K562 (cell line): Measurements from ENCODE around the gene GLUL. TPM values are rescaled to one million over a fixed set of nuclear protein-coding genes. Genes with fewer than 3 reads are reported as not detected.

Experiments
- AFF1 ChIP-seq, 2 experiments: fragments of 450-650 bp; IDR thresholded peaks; 2 replicates each; pipeline ENCODE4 v1.6.1; 2018; ENCODE audit warnings: mild to moderate bottlenecking in 2 of 2, low read depth in 1 of 2; ENCODE audit not compliant: partially characterized antibody in 2 of 2
- CBX8 ChIP-seq: fragments of 200-600 bp; sonication (generic); IDR thresholded peaks from 2 replicates; pipeline ENCODE4 v1.6.1; 2012; ENCODE audit warnings: borderline replicate concordance, mixed run types, low read depth, mild to moderate bottlenecking, moderate library complexity, mixed read lengths, low read length, control low read depth, inconsistent platforms; ENCODE audit not compliant: poor library complexity, severe bottlenecking; ENCODE audit errors: extremely low read depth
- CHCHD3 ChIP-seq: fragments of 250-450 bp; sonication (Bioruptor Pico); IDR thresholded peaks from 2 replicates; pipeline ENCODE4 v2.1.2; 2022; ENCODE audit warnings: mild to moderate bottlenecking
- EGR1 ChIP-seq: fragments of 450-650 bp; conservative IDR thresholded peaks from 2 replicates; pipeline ENCODE4 v1.6.1; 2017; ENCODE audit warnings: mild to moderate bottlenecking
- EP400 ChIP-seq: fragments of 450-650 bp; IDR thresholded peaks from 2 replicates; pipeline ENCODE4 v1.6.1; 2017; ENCODE audit warnings: antibody characterized with exemption, mild to moderate bottlenecking, moderate library complexity
- HDAC3 ChIP-seq: fragments of 450-650 bp; IDR thresholded peaks from 2 replicates; pipeline ENCODE4 v1.6.1; 2018; ENCODE audit warnings: borderline replicate concordance, mild to moderate bottlenecking, moderate library complexity; ENCODE audit not compliant: partially characterized antibody
- HDAC8 ChIP-seq: fragments of 450-650 bp; IDR thresholded peaks from 2 replicates; pipeline ENCODE4 v1.6.1; 2016; ENCODE audit warnings: mild to moderate bottlenecking, missing genetic modification characterization, moderate library complexity, missing compliant biosample characterization
- KDM1A ChIP-seq, 2 experiments: fragments of 450-650 bp; IDR thresholded peaks; 2 replicates each; pipeline ENCODE4 v1.6.1; 2016; ENCODE audit warnings: mild to moderate bottlenecking in 2 of 2
- KDM4B ChIP-seq, 2 experiments: fragments of 450-650 bp in 1 of 2; sonication (generic) in 1 of 2; IDR thresholded peaks; 2 replicates each; pipeline ENCODE4 v1.6.1; 2016 to 2017; ENCODE audit warnings: borderline replicate concordance in 2 of 2, antibody characterized with exemption in 1 of 2, low read depth in 1 of 2, mild to moderate bottlenecking in 1 of 2
- POLR2AphosphoS2 ChIP-seq: IDR thresholded peaks from 2 replicates; pipeline ENCODE4 v1.6.1; 2012; ENCODE audit warnings: low read length, improper control_type of control experiment
- POLR3A ChIP-seq: IDR thresholded peaks from 2 replicates; pipeline ENCODE4 v1.6.1; 2011; ENCODE audit warnings: borderline replicate concordance, mild to moderate bottlenecking, moderate library complexity; ENCODE audit not compliant: insufficient read length, insufficient read depth; ENCODE audit errors: extremely low read depth
- PPARD ChIP-seq: fragments of 250-450 bp; sonication (Bioruptor Pico); IDR thresholded peaks from 2 replicates; pipeline ENCODE4 v1.8.0; 2022; ENCODE audit warnings: inconsistent platforms, mild to moderate bottlenecking, moderate library complexity
- STAT5B ChIP-seq: fragments of 250-450 bp; sonication (Bioruptor Pico); IDR thresholded peaks from 2 replicates; pipeline ENCODE4 v1.8.0; 2021; ENCODE audit warnings: mild to moderate bottlenecking, inconsistent platforms
- ZNF280B ChIP-seq: fragments of 250-450 bp; sonication (Bioruptor Pico); IDR thresholded peaks from 2 replicates; pipeline ENCODE4 v1.5.1; 2021; ENCODE audit warnings: mild to moderate bottlenecking
- ZNF436 ChIP-seq: fragments of 250-450, 450-650 bp; sonication (Bioruptor Pico); formaldehyde crosslinking; IDR thresholded peaks from 2 replicates; pipeline ENCODE4 v1.7.0; 2020; ENCODE audit warnings: mild to moderate bottlenecking
- ZNF592 ChIP-seq: fragments of 450-650 bp; IDR thresholded peaks from 2 replicates; pipeline ENCODE4 v1.6.1; 2017; ENCODE audit warnings: antibody characterized with exemption, mild to moderate bottlenecking
- ZNF75A ChIP-seq: fragments of 450-650 bp; formaldehyde crosslinking; IDR thresholded peaks from 2 replicates; pipeline ENCODE4 v1.4.0; 2020; ENCODE audit warnings: mild to moderate bottlenecking
- polyA plus RNA-seq, 8 experiments: library from polyadenylated mRNA; depleted of rRNA in 4 of 8; stranded (reverse) in 5 of 8; unstranded in 3 of 8; fragments of >200 nt; fragmentation: Nextera tagmentation in 2 of 8; fragmentation: Illumina TruSeq in 1 of 8; extraction: Ambion mirVana in 2 of 8; extraction: Trizol in 1 of 8; gene quantifications; 2 replicates each; pipeline versions ENCODE4 v1.2.1 to v1.2.3, GENCODE V29; 2011 to 2014; ENCODE audit warnings: inconsistent platforms in 1 of 8, missing spikeins in 1 of 8
- total RNA-seq, 7 experiments: library from RNA; depleted of rRNA in 6 of 7; stranded (reverse); fragments of >200 nt in 6 of 7; fragmentation: Illumina TruSeq in 2 of 7; extraction: Trizol in 2 of 7; gene quantifications; 2 replicates each; pipeline versions ENCODE4 v1.2.1 to v1.2.3, GENCODE V29; 2011 to 2021; ENCODE audit warnings: low replicate concordance in 1 of 7

The GLUL gene
- total and polyA plus RNA-seq, 9 of the 15 experiments (the other 6 are each of a cell fraction or from before 2014, with no cell fraction given), result 1,088 to 4,222 (median 1,338) TPM

DNA sequence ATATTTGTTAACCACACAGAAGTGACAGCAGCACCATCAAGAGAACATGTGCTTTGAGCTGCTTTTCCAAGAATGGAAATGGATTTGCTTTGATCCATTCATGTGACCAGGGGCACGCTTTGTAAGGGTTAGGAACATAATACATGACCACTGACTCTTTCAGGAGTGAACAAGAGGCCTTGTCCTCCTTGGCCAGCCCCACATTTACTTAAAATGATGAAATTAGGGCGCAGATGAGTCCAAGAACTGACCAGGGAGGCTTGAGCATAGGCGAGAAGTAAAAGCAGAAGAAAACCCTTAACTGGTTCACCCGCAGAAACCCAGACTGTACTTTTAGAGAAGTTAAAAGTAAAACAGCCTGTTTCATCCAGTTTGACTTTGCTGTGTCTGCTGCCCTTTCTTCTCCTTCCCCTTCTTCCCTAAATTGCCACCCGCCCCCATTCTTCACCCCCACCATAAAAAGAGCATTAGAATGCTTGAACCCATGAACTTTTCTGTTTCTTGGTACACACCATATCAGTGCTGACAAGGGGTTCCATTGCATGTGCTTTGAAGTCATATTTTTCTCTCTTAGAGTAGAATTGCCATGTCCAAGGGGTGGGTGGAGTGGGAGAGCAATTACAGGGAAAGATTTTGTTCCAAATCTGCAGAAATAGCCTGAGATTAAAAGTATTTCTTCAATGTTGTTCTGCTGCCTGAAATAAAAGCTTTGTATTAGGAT lies 2.6 kb upstream of the GLUL start (continued):
- TF ChIP-seq STAT5B (CRISPR knock-in tag) (no peak), PPARD (CRISPR knock-in tag) (no peak), EGR1 (0 out of 2 replicates have a peak, but pooled peaks have one; percentile 33), HDAC8 (tag) (no peak), ZNF280B (no peak), EP400 (no peak), CHCHD3 (CRISPR knock-in tag) (no peak), AFF1 (IDR thresholded peaks at IDR 0.05; ENCODE audit: low read depth in 1 of 2, partially characterized antibody in 2 of 2) (no peak), CBX8 (no peak), ZNF436 (CRISPR knock-in tag) (no peak), KDM4B (IDR thresholded peaks at IDR 0.05; ENCODE audit: borderline replicate concordance in 2 of 2, low read depth in 1 of 2) (no peak), POLR3A (no peak), KDM1A (IDR thresholded peaks at IDR 0.05) (0 out of 4 replicates have a peak, but pooled peaks of 1 of the 2 experiments have one; percentile 25), ZNF592 (0 out of 2 replicates have a peak, but pooled peaks have one; percentile 47), HDAC3 (no peak), ZNF75A (CRISPR knock-in tag) (no peak), POLR2AphosphoS2 (no peak)
